ENCODE measurements around the gene IFT122.

DNA sequence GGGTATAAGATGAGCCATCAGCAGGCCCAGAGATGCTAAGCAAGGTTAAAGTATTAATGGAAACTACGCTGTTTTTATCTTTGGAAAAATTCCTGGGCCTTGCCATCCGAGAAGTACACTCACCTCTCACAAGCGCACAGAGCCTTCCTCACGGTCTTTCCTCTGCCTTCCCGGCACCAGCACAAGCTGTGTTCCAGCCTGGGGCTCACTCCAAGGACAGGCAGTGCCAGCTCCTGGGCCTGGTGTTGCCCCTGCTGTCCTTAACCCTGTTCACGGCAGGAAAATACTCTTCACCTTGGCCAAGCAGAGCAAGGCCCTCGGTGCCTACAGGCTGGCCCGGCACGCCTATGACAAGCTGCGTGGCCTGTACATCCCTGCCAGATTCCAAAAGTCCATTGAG is 74.1 kb downstream of the IFT122 start:
- TF ChIP-seq, protein P1, sequence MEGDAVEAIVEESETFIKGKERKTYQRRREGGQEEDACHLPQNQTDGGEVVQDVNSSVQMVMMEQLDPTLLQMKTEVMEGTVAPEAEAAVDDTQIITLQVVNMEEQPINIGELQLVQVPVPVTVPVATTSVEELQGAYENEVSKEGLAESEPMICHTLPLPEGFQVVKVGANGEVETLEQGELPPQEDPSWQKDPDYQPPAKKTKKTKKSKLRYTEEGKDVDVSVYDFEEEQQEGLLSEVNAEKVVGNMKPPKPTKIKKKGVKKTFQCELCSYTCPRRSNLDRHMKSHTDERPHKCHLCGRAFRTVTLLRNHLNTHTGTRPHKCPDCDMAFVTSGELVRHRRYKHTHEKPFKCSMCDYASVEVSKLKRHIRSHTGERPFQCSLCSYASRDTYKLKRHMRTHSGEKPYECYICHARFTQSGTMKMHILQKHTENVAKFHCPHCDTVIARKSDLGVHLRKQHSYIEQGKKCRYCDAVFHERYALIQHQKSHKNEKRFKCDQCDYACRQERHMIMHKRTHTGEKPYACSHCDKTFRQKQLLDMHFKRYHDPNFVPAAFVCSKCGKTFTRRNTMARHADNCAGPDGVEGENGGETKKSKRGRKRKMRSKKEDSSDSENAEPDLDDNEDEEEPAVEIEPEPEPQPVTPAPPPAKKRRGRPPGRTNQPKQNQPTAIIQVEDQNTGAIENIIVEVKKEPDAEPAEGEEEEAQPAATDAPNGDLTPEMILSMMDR (IDR thresholded peaks at IDR 0.05): no peak
- TF ChIP-seq POLR2A (IDR thresholded peaks at IDR 0.05) (no peak), POLR2AphosphoS5 (IDR thresholded peaks at IDR 0.05) (no peak)
